D721Med (cell line): ENCODE measurements around the gene PAWR.

Experiments
- DNase-seq: peaks from one replicate; pipeline ENCODE4 v3.0.0; 2011; ENCODE audit warnings: low spot score; ENCODE audit not compliant: insufficient read length
- FAIRE-seq: peaks from 2 replicates; lab custom pipeline; 2011; peaks lifted over from hg19 to GRCh38; lab: Jason Lieb, UNC
- TF ChIP-seq, protein P1 (sequence below): IDR thresholded peaks from 2 replicates; pipeline ENCODE4 v1.5.1; 2012; ENCODE audit warnings: mild to moderate bottlenecking, control low read depth; ENCODE audit not compliant: insufficient read depth; ENCODE audit errors: missing control alignments

Gene PAWR, protein sequence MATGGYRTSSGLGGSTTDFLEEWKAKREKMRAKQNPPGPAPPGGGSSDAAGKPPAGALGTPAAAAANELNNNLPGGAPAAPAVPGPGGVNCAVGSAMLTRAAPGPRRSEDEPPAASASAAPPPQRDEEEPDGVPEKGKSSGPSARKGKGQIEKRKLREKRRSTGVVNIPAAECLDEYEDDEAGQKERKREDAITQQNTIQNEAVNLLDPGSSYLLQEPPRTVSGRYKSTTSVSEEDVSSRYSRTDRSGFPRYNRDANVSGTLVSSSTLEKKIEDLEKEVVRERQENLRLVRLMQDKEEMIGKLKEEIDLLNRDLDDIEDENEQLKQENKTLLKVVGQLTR

GRCh38 chr12:79690638-79691510 is at the start of gene PAWR:
Gene PAWR (minus strand): TSS chr12:79690964. CDS start chr12:79690244, 720 bp downstream.
- no peak for FAIRE-seq
- TF ChIP-seq, protein P1, sequence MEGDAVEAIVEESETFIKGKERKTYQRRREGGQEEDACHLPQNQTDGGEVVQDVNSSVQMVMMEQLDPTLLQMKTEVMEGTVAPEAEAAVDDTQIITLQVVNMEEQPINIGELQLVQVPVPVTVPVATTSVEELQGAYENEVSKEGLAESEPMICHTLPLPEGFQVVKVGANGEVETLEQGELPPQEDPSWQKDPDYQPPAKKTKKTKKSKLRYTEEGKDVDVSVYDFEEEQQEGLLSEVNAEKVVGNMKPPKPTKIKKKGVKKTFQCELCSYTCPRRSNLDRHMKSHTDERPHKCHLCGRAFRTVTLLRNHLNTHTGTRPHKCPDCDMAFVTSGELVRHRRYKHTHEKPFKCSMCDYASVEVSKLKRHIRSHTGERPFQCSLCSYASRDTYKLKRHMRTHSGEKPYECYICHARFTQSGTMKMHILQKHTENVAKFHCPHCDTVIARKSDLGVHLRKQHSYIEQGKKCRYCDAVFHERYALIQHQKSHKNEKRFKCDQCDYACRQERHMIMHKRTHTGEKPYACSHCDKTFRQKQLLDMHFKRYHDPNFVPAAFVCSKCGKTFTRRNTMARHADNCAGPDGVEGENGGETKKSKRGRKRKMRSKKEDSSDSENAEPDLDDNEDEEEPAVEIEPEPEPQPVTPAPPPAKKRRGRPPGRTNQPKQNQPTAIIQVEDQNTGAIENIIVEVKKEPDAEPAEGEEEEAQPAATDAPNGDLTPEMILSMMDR = no peak
- no peak for DNase-seq

DNA sequence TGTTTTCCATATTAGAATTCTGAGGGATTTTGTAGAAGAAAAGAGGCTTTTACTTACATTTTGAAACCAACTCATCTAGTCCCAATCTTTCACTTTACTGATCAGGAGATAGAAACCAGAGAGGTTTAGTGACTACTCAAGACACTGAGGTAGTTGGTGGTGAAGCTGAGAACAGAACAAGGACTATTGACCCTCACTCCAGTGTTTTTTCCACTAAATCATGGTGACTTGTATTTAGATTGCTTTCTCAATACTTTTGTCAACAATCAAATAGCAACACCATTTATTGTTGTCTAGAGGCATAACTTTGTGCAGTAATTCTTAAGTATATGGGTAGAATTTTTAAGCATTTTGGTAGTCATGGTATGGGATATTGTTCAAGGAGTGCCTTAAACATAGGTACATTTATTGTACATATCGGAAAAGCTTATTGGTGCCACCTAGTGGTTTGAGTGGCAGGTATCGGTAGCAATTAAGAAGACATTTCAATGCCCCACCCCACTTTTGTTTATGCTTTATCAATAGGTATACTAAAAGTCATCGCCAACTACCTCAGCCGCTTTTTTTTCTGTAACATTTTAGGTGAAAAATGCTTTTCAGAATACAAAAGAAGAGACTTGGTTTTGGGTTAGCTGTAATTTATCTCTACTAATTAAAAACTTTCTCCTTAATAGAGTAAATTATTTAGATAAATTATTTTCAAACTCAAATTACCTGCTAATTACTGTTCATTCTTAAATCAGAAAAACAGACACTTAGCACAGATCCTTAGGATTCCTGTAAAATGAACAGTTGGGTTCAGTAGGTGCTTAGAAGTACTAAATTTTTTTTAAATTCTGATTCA is 47.3 kb upstream of the PAWR start:
- DNase-seq = no peak
- peak; percentile 72 for FAIRE-seq
- TF ChIP-seq, protein P1 = peak; percentile 75

GRCh38 chr12:79732638-79733037 is 41.9 kb upstream of the PAWR start:
- no peak for FAIRE-seq
- DNase-seq = no peak
- TF ChIP-seq, protein P1 = no peak

GRCh38 chr12:79725987-79726386 is 35.2 kb upstream of the PAWR start:
- FAIRE-seq (no peak), DNase-seq (no peak)
- TF ChIP-seq, protein P1 = no peak

DNA sequence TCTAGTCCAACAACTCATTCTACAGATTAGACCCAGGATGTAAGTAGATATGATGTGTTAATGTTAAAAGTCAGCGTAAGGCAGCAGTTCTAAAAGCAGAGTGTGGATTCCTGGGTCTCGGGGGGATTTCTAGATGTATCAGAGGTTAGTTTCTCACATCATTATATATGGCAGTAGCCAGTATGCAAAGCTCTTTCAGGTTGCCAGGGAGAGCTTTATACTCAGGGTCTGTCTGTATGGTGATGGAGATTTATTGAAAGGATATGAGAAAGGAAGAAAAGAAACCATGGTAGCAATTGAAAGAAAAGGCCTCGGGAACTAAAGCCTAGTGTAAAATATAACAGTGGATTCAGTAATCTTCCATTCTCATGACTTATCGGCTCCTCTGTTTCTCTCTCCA is 26.2 kb upstream of the PAWR start:
- FAIRE-seq (no peak), DNase-seq (no peak)
- TF ChIP-seq, protein P1 = no peak

GRCh38 chr12:79715308-79715707 is 24.5 kb upstream of the PAWR start:
- DNase-seq = no peak
- FAIRE-seq = no peak
- TF ChIP-seq, protein P1 = no peak
